Prostate gland (tissue), 2 donors: ENCODE results near the gene GSTM3. TPM values are rescaled to one million over a fixed set of nuclear protein-coding genes. Genes with fewer than 3 reads are reported as not detected.

Experiments used
- DNase-seq: peaks from one replicate; pipeline ENCODE4 v3.0.0-alpha.2; 2019; ENCODE audit warnings: low spot score
- H3K27ac ChIP-seq, 2 donors: fragments of 200-600 bp; sonication (generic); 2 replicates each; pipeline ENCODE4 v1.5.1; 2017 to 2019
- H3K27me3 ChIP-seq: fragments of 200-600 bp; sonication (generic); replicated peaks from 2 replicates; pipeline ENCODE4 v1.5.1; 2019; ENCODE audit not compliant: insufficient read depth
- H3K36me3 ChIP-seq, 2 donors: fragments of 200-600 bp; sonication (generic); 1 replicate in 1 of 2; 2 replicates in 1 of 2; pipeline versions ENCODE4 v1.5.1 to v1.8.1; 2017 to 2019
- H3K4me1 ChIP-seq: fragments of 200-600 bp; sonication (generic); replicated peaks from 2 replicates; pipeline ENCODE4 v1.5.1; 2019
- H3K4me3 ChIP-seq, 2 donors: fragments of 200-600 bp; sonication (generic); 2 replicates each; pipeline ENCODE4 v1.5.1; 2017 to 2019
- H3K9me3 ChIP-seq: fragments of 200-600 bp; sonication (generic); 2 replicates; pipeline ENCODE4 v1.5.1; 2017
- POLR2A ChIP-seq: fragments of 450-650 bp; IDR thresholded peaks from one replicate; pipeline ENCODE4 v1.6.1; 2016; ENCODE audit warnings: antibody characterized with exemption, mild to moderate bottlenecking
- POLR2AphosphoS5 ChIP-seq: sonication (generic); formaldehyde crosslinking; IDR thresholded peaks from one replicate; pipeline ENCODE4 v1.6.1; 2017; ENCODE audit warnings: antibody characterized with exemption
- WGBS: methylation state at CpG from one replicate; pipeline ENCODE4 v1.1.5; 2018; 5-methylcytosine and 5-hydroxymethylcytosine counted together
- intact Hi-C: fragments of 100-400 bp; cut with DNase I; formaldehyde crosslinking; loops from one replicate; pipeline ENCODE4 v1.14.2; 2022
- total RNA-seq, 2 donors: library from RNA; depleted of rRNA; stranded (reverse); fragments of >200 nt; gene quantifications; one replicate each; pipeline ENCODE4 v1.1.0, GENCODE V29; 2016
- TF ChIP-seq, protein P1 (sequence below), 4 experiments: fragments of 200-600 bp in 2 of 4; fragments of 450-650 bp in 2 of 4; sonication (generic) in 2 of 4; IDR thresholded peaks; 1 replicate in 3 of 4; 2 replicates in 1 of 4; pipeline ENCODE4 v1.5.1; 2016 to 2019; ENCODE audit warnings: antibody characterized with exemption in 4 of 4, mild to moderate bottlenecking in 2 of 4, moderate library complexity in 2 of 4

GSTM3 gene
- total RNA-seq, 2 donors from 2014 or later = 103 to 383 TPM

GRCh38 chr1:109765896-109766615 lies 25.2 kb upstream of the GSTM3 start:
- no peak overlapping the region for H3K4me3 ChIP-seq
- intact Hi-C loops = no loop called here
- no peaks in the 10 kb centered on the region for H3K9me3 ChIP-seq
- H3K27me3 ChIP-seq = no peaks in the 10 kb centered on the region
- WGBS = 66% methylated on average over 13 of the region's 13 CpGs
- no peaks in the 10 kb centered on the region for H3K36me3 ChIP-seq
- no peak overlapping the region for H3K27ac ChIP-seq
- no peaks in the 10 kb centered on the region for H3K4me1 ChIP-seq
- DNase-seq = no peak
- no peak for TF ChIP-seq POLR2AphosphoS5
- TF ChIP-seq, protein P1, sequence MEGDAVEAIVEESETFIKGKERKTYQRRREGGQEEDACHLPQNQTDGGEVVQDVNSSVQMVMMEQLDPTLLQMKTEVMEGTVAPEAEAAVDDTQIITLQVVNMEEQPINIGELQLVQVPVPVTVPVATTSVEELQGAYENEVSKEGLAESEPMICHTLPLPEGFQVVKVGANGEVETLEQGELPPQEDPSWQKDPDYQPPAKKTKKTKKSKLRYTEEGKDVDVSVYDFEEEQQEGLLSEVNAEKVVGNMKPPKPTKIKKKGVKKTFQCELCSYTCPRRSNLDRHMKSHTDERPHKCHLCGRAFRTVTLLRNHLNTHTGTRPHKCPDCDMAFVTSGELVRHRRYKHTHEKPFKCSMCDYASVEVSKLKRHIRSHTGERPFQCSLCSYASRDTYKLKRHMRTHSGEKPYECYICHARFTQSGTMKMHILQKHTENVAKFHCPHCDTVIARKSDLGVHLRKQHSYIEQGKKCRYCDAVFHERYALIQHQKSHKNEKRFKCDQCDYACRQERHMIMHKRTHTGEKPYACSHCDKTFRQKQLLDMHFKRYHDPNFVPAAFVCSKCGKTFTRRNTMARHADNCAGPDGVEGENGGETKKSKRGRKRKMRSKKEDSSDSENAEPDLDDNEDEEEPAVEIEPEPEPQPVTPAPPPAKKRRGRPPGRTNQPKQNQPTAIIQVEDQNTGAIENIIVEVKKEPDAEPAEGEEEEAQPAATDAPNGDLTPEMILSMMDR (IDR thresholded peaks at IDR 0.05) = no peak

DNA sequence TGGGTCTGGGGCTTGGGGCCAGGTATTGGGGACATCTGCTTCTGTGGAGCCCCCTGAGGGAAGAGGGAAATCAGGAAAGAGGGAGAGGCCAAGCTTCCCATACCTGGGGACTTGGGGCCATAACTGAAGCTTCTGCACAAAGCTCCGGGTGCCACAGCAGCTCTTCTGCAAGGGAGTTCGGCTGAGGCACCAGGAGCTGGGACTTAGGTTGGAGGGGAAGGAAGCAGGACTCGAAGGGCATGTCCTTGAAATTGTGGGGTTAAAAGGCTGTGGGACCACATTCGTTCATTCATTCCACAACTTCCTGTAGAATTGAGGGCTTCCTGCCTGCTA lies 24.6 kb upstream of the GSTM3 start:
- no peak for DNase-seq
- H3K9me3 ChIP-seq = no peaks in the 10 kb centered on the region
- H3K36me3 ChIP-seq = no peaks in the 10 kb centered on the region
- H3K4me1 ChIP-seq = no peaks in the 10 kb centered on the region
- no peak for TF ChIP-seq POLR2A
- no peak for TF ChIP-seq POLR2AphosphoS5
- TF ChIP-seq, protein P1 (IDR thresholded peaks at IDR 0.05) = no peak
- 83% methylated on average over 4 of the region's 4 CpGs for WGBS
- no peak overlapping the region for H3K27ac ChIP-seq
- intact Hi-C loops = no loop called here
- no peak overlapping the region for H3K4me3 ChIP-seq
- no peaks in the 10 kb centered on the region for H3K27me3 ChIP-seq

GRCh38 chr1:109764561-109765482 lies 24.0 kb upstream of the GSTM3 start:
- H3K4me3 ChIP-seq = no peak overlapping the region
- H3K27ac ChIP-seq = no peak overlapping the region
- TF ChIP-seq POLR2AphosphoS5 (no peak), POLR2A (no peak)
- TF ChIP-seq, protein P1 (IDR thresholded peaks at IDR 0.05) = no peak
- intact Hi-C loops = no loop called here
- no peaks in the 10 kb centered on the region for H3K4me1 ChIP-seq
- no peak for DNase-seq
- H3K27me3 ChIP-seq = no peaks in the 10 kb centered on the region
- no peaks in the 10 kb centered on the region for H3K9me3 ChIP-seq
- H3K36me3 ChIP-seq = no peaks in the 10 kb centered on the region
- 87% methylated on average over 13 of the region's 13 CpGs for WGBS

DNA sequence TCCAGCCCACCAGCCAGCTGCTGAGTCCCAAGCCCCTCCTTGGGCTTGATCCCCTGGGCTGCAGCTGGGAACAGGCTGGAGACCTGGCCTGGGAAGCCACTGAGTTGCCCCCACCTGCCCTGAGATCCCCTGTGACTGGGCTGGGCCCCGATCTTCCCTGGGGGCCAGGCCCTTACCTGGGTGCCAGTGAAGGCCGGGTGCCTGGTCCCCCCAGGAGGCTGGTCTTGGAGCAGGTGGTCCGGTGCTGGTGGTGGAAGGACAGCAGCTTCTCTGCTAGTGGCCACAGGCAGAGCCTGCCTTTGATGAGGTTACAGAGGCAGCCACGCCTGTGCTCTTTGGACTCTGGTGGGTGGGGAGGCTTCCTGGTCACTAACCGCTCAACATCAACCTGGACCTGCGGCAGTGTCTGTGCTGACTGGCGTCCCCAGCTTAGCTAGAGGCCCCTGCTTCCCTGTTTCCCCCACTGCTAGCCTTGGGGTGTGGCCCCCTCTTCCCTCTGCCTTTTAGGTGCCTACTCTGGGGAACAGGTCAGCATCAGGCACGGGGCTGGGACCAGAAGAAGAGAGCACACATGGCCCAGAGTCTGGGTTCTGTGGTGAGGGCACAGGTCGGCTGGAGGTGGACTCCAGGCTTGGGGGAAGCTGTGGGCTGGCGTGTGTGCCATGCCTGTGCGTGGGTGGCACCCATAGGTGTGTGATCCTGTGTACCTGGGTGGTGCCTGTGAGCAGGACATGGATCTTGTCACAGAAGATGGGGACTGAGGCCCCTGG lies 23.0 kb upstream of the GSTM3 start, which contains the start of gene EPS8L3:
Gene EPS8L3, minus strand, starts transcription at position 278 of the 770 bp plus-strand sequence. CDS start 2,174 bp downstream, outside the sequence.
- no peak for DNase-seq
- peak within 1 kb of the TSS in 1 of 2 donors; percentile 15 for H3K27ac ChIP-seq

More for the DNA sequence above, 23.0 kb upstream of the GSTM3 start, which contains the start of gene EPS8L3:
- Histone ChIP-seq H3K27me3 (no peaks in the 10 kb centered on the region), H3K4me3 (no peak within 1 kb of the TSS), H3K4me1 (no peaks in the 10 kb centered on the region), H3K9me3 (no peaks in the 10 kb centered on the region), H3K36me3 (no peaks in the 10 kb centered on the region)
- intact Hi-C loops = no loop called here
- TF ChIP-seq, protein P1 (IDR thresholded peaks at IDR 0.05) = no peak
- TF ChIP-seq POLR2A (no peak), POLR2AphosphoS5 (no peak)
- 80% methylated on average over 9 of the region's 11 CpGs for WGBS
